GM12878 (cell line): ENCODE measurements around the gene NCOA6. TPM values are rescaled to one million over a fixed set of nuclear protein-coding genes. Genes with fewer than 3 reads are reported as not detected.

Experiments
- ATAC-seq: fragments of 200-7000 bp; cut with Tn5 transposase; 3 replicates; pipeline ENCODE4 v1.9.1; 2020; ENCODE audit warnings: mild to moderate bottlenecking, moderate library complexity
- BruUV-seq: library from RNA; stranded (reverse); fragments of 400-500 nt; replicated peaks from 2 replicates; lab custom pipeline; 2021; lab: Mats Ljungman, UMichigan
- CTCF ChIA-PET: fragments of 300-600 bp; sonication (Branson Sonifier 250); formaldehyde crosslinking; extraction: SDS; loops from one replicate; lab custom pipeline; 2021; ENCODE audit warnings: inconsistent platforms; lab: Yijun Ruan, JAX
- POLR2A ChIA-PET: fragments of 350-600 bp; formaldehyde crosslinking; extraction: SDS; loops from one replicate; lab custom pipeline; 2021; ENCODE audit warnings: inconsistent platforms; lab: Charles Lee
- RAD21 ChIA-PET: fragments of 300-600 bp; sonication (Branson Sonifier 250); formaldehyde crosslinking; loops from one replicate; lab custom pipeline; 2023; ENCODE audit warnings: antibody characterized with exemption; ENCODE audit not compliant: unreplicated experiment; lab: Charles Lee
- SMC1A ChIA-PET: fragments of 300-600 bp; sonication (Branson Sonifier 250); formaldehyde crosslinking; loops from one replicate; lab custom pipeline; 2023; ENCODE audit not compliant: unreplicated experiment, uncharacterized antibody; lab: Charles Lee
- DNase-seq: peaks from one replicate; pipeline ENCODE4 v3.0.0-alpha.2; 2011; ENCODE audit warnings: low read depth, low spot score
- FAIRE-seq: peaks from 3 replicates; lab custom pipeline; 2011; peaks lifted over from hg19 to GRCh38; lab: Jason Lieb, UNC
- H2AFZ ChIP-seq: 2 replicates; pipeline ENCODE4 v1.6.0; 2011; ENCODE audit warnings: low read depth, low read length, control low read depth; ENCODE audit not compliant: control insufficient read depth
- H3K27ac ChIP-seq: 2 replicates; pipeline ENCODE4 v1.5.1; 2011; ENCODE audit warnings: control low read depth; ENCODE audit not compliant: control insufficient read depth, insufficient read depth
- H3K27me3 ChIP-seq, 2 experiments: replicated peaks in 1 of 2; 2 replicates each; pipeline versions ENCODE4 v1.6.0 to v1.6.1; 2011; ENCODE audit warnings: low read length in 1 of 2; ENCODE audit not compliant: control insufficient read depth in 2 of 2, insufficient read depth in 2 of 2
- H3K36me3 ChIP-seq, 2 experiments: 2 replicates each; pipeline ENCODE4 v1.5.1; 2011; ENCODE audit warnings: low read length in 1 of 2; ENCODE audit not compliant: control insufficient read depth in 2 of 2, insufficient read depth in 2 of 2
- H3K4me1 ChIP-seq: 2 replicates; pipeline ENCODE4 v1.6.1; 2011; ENCODE audit warnings: mild to moderate bottlenecking, low read length, moderate library complexity, mixed read lengths; ENCODE audit not compliant: control insufficient read depth, insufficient read depth
- H3K4me2 ChIP-seq: 2 replicates; pipeline ENCODE4 v1.6.0; 2011; ENCODE audit warnings: control low read depth; ENCODE audit not compliant: control insufficient read depth, insufficient read depth
- H3K4me3 ChIP-seq: fragments of 200-600 bp; sonication (generic); 2 replicates; pipeline ENCODE4 v1.5.1; 2016
- H3K79me2 ChIP-seq: 2 replicates; pipeline ENCODE4 v1.6.0; 2011; ENCODE audit warnings: low read length; ENCODE audit not compliant: control insufficient read depth, insufficient read depth
- H3K9ac ChIP-seq: 2 replicates; pipeline ENCODE4 v1.8.0; 2011; ENCODE audit warnings: low read length, control low read depth, mixed read lengths; ENCODE audit not compliant: control insufficient read depth, insufficient read depth
- H3K9me3 ChIP-seq: replicated peaks from 3 replicates; pipeline ENCODE4 v1.5.1; 2011; ENCODE audit warnings: mild to moderate bottlenecking, low read length; ENCODE audit not compliant: control insufficient read depth, insufficient read depth
- H4K20me1 ChIP-seq: 2 replicates; pipeline ENCODE4 v1.6.0; 2011; ENCODE audit not compliant: control insufficient read depth, insufficient read depth
- ATF3 ChIP-seq: IDR thresholded peaks from 2 replicates; pipeline ENCODE4 v1.6.1; 2011; ENCODE audit warnings: low read depth, mild to moderate bottlenecking, low read length, moderate library complexity, borderline replicate concordance; ENCODE audit errors: extremely low read depth
- BCL11A ChIP-seq: IDR thresholded peaks from 2 replicates; pipeline ENCODE4 v1.6.1; 2011; ENCODE audit warnings: low read depth, low read length
- CBX5 ChIP-seq: sonication (generic); IDR thresholded peaks from 2 replicates; pipeline ENCODE4 v1.6.1; 2016; ENCODE audit warnings: low read depth, moderate library complexity, mild to moderate bottlenecking, inconsistent platforms
- EED ChIP-seq: sonication (generic); IDR thresholded peaks from 2 replicates; pipeline ENCODE4 v1.6.1; 2016; ENCODE audit warnings: antibody characterized with exemption, low read depth
- EP300 ChIP-seq, 2 experiments: fragments of 150-350 bp in 1 of 2; IDR thresholded peaks; 2 replicates each; pipeline ENCODE4 v1.6.1; 2011 to 2012; ENCODE audit warnings: low read depth in 2 of 2, low read length in 2 of 2, borderline replicate concordance in 1 of 2, improper control_type of control experiment in 1 of 2, inconsistent platforms in 1 of 2; ENCODE audit not compliant: control insufficient read depth in 1 of 2
- IRF4 ChIP-seq: IDR thresholded peaks from 2 replicates; pipeline ENCODE4 v1.6.1; 2011; ENCODE audit warnings: low read depth, low read length
- JUNB ChIP-seq: IDR thresholded peaks from 2 replicates; pipeline ENCODE4 v1.6.1; 2016; ENCODE audit warnings: antibody characterized with exemption, mild to moderate bottlenecking
- NBN ChIP-seq: fragments of 450-650 bp; IDR thresholded peaks from 2 replicates; pipeline ENCODE4 v1.6.1; 2016
- NR2C1 ChIP-seq: fragments of 450-650 bp; IDR thresholded peaks from 2 replicates; pipeline ENCODE4 v1.6.1; 2017; ENCODE audit warnings: antibody characterized with exemption, mild to moderate bottlenecking, moderate library complexity
- PAX5 ChIP-seq: IDR thresholded peaks from 2 replicates; pipeline ENCODE4 v1.6.1; 2011; ENCODE audit warnings: low read depth, low read length, borderline replicate concordance
- PAX8 ChIP-seq: fragments of 450-650 bp; IDR thresholded peaks from 2 replicates; pipeline ENCODE4 v1.6.1; 2017; ENCODE audit warnings: mild to moderate bottlenecking, moderate library complexity
- PML ChIP-seq: IDR thresholded peaks from 2 replicates; pipeline ENCODE4 v1.6.1; 2012; ENCODE audit warnings: low read length, inconsistent platforms
- POLR2AphosphoS2 ChIP-seq: IDR thresholded peaks from 2 replicates; pipeline ENCODE4 v1.6.1; 2011; ENCODE audit warnings: low read depth, mild to moderate bottlenecking, low read length, improper control_type of control experiment, moderate library complexity
- SIX5 ChIP-seq: IDR thresholded peaks from 2 replicates; pipeline ENCODE4 v1.6.1; 2011; ENCODE audit warnings: mild to moderate bottlenecking, low read depth, low read length, moderate library complexity; ENCODE audit not compliant: severe bottlenecking
- WGBS: methylation state at CpG from one replicate; pipeline ENCODE4 v1.1.6; 2016; ENCODE audit warnings: low lambda C conversion rate; ENCODE audit not compliant: insufficient replicate concordance, insufficient coverage; ENCODE audit errors: missing lambda C conversion rate; 5-methylcytosine and 5-hydroxymethylcytosine counted together
- in situ Hi-C: fragments of 300-500 bp; cut with MboI; formaldehyde crosslinking; loops from 9 replicates; pipeline ENCODE4 v1.14.3; 2018; ENCODE audit warnings: mixed read lengths
- intact Hi-C: fragments of 100-400 bp; cut with micrococcal nuclease; formaldehyde crosslinking; loops from one replicate; pipeline ENCODE4 v1.14.2; 2022; ENCODE audit not compliant: unreplicated experiment
- polyA plus RNA-seq, 11 experiments: library from polyadenylated mRNA; depleted of rRNA in 4 of 11; unstranded in 6 of 11; stranded (reverse) in 5 of 11; fragments of >200 nt; fragmentation: Nextera tagmentation in 4 of 11; fragmentation: Illumina TruSeq in 1 of 11; extraction: Ambion mirVana in 4 of 11; extraction: Trizol in 1 of 11; gene quantifications; 1 replicate in 1 of 11; 2 replicates in 10 of 11; pipeline versions ENCODE4 v1.2.1 to v1.2.3, GENCODE V29; 2011 to 2016; ENCODE audit warnings: inconsistent platforms in 2 of 11, missing spikeins in 2 of 11, low read depth in 1 of 11
- total RNA-seq, 4 experiments: library from RNA; depleted of rRNA in 3 of 4; stranded (reverse); fragments of >200 nt in 3 of 4; fragmentation: Illumina TruSeq in 1 of 4; extraction: Trizol in 1 of 4; gene quantifications; 2 replicates each; pipeline versions ENCODE4 v1.2.1 to v1.2.3, GENCODE V29; 2013 to 2021

NCOA6 gene
- total and polyA plus RNA-seq, 10 of the 15 experiments (the other 5 are each of a cell fraction or from before 2014, with no cell fraction given): 6.1 to 20.6 (median 12.6) TPM

GRCh38 chr20:34773726-34774125 lies 51.7 kb downstream of the NCOA6 start:
- Histone ChIP-seq H3K4me1 (no peaks in the 10 kb centered on the region), H3K4me2 (no peak overlapping the region), H4K20me1 (no peaks in the 10 kb centered on the region), H3K79me2 (no peaks in the 10 kb centered on the region), H3K36me3 (peaks cover 0 to 15% of the 10 kb centered on the region in 2 experiments; a peak in 2 of 4 replicates), H2AFZ (no peak overlapping the region)
- FAIRE-seq: no peak
- in situ Hi-C loops: no loop called here
- no peak for TF ChIP-seq PML
- no peak for TF ChIP-seq NR2C1
- TF ChIP-seq SIX5: no peak
- TF ChIP-seq POLR2AphosphoS2: no peak
- no peak for TF ChIP-seq PAX8
- TF ChIP-seq EED: no peak
- no peak for TF ChIP-seq PAX5
- TF ChIP-seq IRF4: no peak
- TF ChIP-seq, all 136 proteins: peak for 0
- no peaks in the 10 kb centered on the region for H3K27me3 ChIP-seq
- POLR2A ChIA-PET: no interaction called here
- SMC1A ChIA-PET: no interaction called here
- BruUV-seq: no TSS peak
- no peak overlapping the region for H3K9ac ChIP-seq
- no peaks in the 10 kb centered on the region for H3K9me3 ChIP-seq
- DNase-seq: no peak
- ATAC-seq: no peak
- CTCF ChIA-PET: interaction anchor here (1.0 to 1.5 kb wide), 2 partner anchors 19 to 234 kb away, joined by 3 read pairs; no protein-coding TSS in a partner anchor
- WGBS: 40% methylated on average over 1 of the region's 1 CpG
- no peak overlapping the region for H3K27ac ChIP-seq
- intact Hi-C loops: no loop called here
- no peak overlapping the region for H3K4me3 ChIP-seq
- RAD21 ChIA-PET: no interaction called here

DNA sequence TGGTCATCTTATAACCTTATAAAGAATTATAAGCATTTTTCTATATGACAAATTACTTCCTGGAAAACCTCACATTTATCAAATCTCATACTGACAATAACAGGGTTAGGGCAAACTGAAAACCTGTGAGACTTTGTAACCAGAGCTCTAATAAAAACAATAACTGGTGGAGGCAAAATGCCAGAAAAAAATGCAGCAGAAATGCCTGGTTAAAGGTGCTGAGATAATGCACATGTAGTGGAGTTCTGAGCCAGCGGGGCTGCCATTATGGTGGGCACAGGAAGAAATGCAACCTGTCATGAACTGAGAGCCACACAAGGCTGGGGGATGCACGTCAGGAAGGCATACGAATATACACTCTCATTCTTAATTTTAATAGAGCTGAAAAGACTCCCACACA lies 53.0 kb downstream of the NCOA6 start:
- Histone ChIP-seq H3K79me2 (no peaks in the 10 kb centered on the region), H3K9ac (no peak overlapping the region), H3K4me1 (no peaks in the 10 kb centered on the region; the same call in 1 of the 2 replicates), H2AFZ (no peak overlapping the region), H4K20me1 (no peaks in the 10 kb centered on the region), H3K4me2 (no peak overlapping the region), H3K9me3 (no peaks in the 10 kb centered on the region), H3K4me3 (no peak overlapping the region), H3K27me3 (no peaks in the 10 kb centered on the region), H3K36me3 (peaks cover 0 to 20% of the 10 kb centered on the region in 2 experiments), H3K27ac (no peak overlapping the region)
- 96% methylated on average over 3 of the region's 3 CpGs for WGBS
- in situ Hi-C loops (no loop called here), intact Hi-C loops (no loop called here)
- SMC1A ChIA-PET: interaction anchor here (0.7 to 8.3 kb wide), 4 partner anchors 9 to 460 kb away, joined by 3 to 146 read pairs (median 3); partner anchors contain the start of gene TP53INP2
- no TSS peak for BruUV-seq
- DNase-seq (no peak), FAIRE-seq (no peak), ATAC-seq (no peak)
- RAD21 ChIA-PET: interaction anchor here (0.7 to 1.0 kb wide), 3 partner anchors 24 to 460 kb away, joined by 3 read pairs; no protein-coding TSS in a partner anchor
- CTCF ChIA-PET: interaction anchor here (1.0 to 1.4 kb wide), 5 partner anchors 11 to 581 kb away, joined by 3 to 5 read pairs (median 4); no protein-coding TSS in a partner anchor
- POLR2A ChIA-PET: interaction anchor here (0.5 kb wide), 1 partner anchor 25 kb away, joined by 3 read pairs; no protein-coding TSS in a partner anchor
- TF ChIP-seq NBN (no peak), PAX8 (no peak), CBX5 (no peak), EP300 (IDR thresholded peaks at IDR 0.05; ENCODE audit: borderline replicate concordance in 1 of 2, control insufficient read depth in 1 of 2, low read depth in 2 of 2, low read length in 2 of 2) (no peak), JUNB (no peak), BCL11A (no peak), ATF3 (no peak)
